ENCODE data around the gene FSTL5. TPM values are rescaled to one million over a fixed set of nuclear protein-coding genes. Genes with fewer than 3 reads are reported as not detected.

The FSTL5 gene
- total and polyA plus RNA-seq, 2 experiments from 2014 or later: 0.06 to 0.49 TPM

DNA sequence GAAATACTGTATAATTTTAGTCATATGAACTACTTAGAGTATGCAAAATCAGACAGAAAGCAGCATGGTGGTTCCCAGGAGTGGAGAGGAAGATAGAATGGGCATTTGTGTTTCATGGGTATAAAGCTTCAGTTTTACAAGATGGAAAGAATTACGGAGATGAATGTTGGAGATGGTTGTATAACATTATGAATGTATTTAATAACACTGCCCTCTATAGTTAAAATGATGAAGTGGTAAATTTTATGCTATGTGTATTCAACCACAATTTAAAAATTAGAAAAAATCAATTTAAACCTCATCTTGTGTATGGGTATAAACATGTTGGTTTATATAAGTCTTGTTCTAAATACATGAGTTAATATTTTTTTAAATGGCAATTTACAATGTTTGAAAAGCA, 521.1 kb downstream of the FSTL5 start:
- Histone ChIP-seq H3F3A (replicated peaks; ENCODE audit: low read depth) (no peaks in the 10 kb centered on the region), H3K4me3 (no peak overlapping the region), H3K36me3 (ENCODE audit: insufficient read depth) (no peaks in the 10 kb centered on the region), H3K27me3 (ENCODE audit: insufficient read depth) (no peaks in the 10 kb centered on the region), H3K9me2 (ENCODE audit: insufficient read depth) (no peaks in the 10 kb centered on the region), H3K4me1 (ENCODE audit: insufficient read depth) (peaks cover 9% of the 10 kb centered on the region), H3K27ac (ENCODE audit: low read depth) (no peak overlapping the region), H3K4me2 (no peak overlapping the region), H2AFZ (no peak overlapping the region), H4K20me1 (replicated peaks; ENCODE audit: insufficient read depth) (no peaks in the 10 kb centered on the region), H3K79me2 (replicated peaks; ENCODE audit: insufficient read depth) (no peaks in the 10 kb centered on the region)
- Mint-ChIP-seq H3K36me3 (ENCODE audit: low read depth) (no peaks in the 10 kb centered on the region), H3K27me3 (ENCODE audit: insufficient read depth, low read depth, poor library complexity) (no peaks in the 10 kb centered on the region), H3K9me3 (peaks cover 3% of the 10 kb centered on the region; the same call in 1 of the 3 replicates), H3K27ac (no peak overlapping the region), H3K4me3 (no peak overlapping the region), H3K4me1 (no peaks in the 10 kb centered on the region; the same call in 2 of the 3 replicates)
- ATAC-seq (no peak), DNase-seq (ENCODE audit: low spot score) (no peak)
- TF ChIP-seq NANOG (IDR thresholded peaks at IDR 0.05; ENCODE audit: borderline replicate concordance): no peak
- TF ChIP-seq, protein P1, sequence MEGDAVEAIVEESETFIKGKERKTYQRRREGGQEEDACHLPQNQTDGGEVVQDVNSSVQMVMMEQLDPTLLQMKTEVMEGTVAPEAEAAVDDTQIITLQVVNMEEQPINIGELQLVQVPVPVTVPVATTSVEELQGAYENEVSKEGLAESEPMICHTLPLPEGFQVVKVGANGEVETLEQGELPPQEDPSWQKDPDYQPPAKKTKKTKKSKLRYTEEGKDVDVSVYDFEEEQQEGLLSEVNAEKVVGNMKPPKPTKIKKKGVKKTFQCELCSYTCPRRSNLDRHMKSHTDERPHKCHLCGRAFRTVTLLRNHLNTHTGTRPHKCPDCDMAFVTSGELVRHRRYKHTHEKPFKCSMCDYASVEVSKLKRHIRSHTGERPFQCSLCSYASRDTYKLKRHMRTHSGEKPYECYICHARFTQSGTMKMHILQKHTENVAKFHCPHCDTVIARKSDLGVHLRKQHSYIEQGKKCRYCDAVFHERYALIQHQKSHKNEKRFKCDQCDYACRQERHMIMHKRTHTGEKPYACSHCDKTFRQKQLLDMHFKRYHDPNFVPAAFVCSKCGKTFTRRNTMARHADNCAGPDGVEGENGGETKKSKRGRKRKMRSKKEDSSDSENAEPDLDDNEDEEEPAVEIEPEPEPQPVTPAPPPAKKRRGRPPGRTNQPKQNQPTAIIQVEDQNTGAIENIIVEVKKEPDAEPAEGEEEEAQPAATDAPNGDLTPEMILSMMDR (conservative IDR thresholded peaks at IDR 0.05; ENCODE audit: low read depth in 2 of 2): peak in 1 of 2 experiments; percentile 25; a peak in 1 of 4 replicates

DNA sequence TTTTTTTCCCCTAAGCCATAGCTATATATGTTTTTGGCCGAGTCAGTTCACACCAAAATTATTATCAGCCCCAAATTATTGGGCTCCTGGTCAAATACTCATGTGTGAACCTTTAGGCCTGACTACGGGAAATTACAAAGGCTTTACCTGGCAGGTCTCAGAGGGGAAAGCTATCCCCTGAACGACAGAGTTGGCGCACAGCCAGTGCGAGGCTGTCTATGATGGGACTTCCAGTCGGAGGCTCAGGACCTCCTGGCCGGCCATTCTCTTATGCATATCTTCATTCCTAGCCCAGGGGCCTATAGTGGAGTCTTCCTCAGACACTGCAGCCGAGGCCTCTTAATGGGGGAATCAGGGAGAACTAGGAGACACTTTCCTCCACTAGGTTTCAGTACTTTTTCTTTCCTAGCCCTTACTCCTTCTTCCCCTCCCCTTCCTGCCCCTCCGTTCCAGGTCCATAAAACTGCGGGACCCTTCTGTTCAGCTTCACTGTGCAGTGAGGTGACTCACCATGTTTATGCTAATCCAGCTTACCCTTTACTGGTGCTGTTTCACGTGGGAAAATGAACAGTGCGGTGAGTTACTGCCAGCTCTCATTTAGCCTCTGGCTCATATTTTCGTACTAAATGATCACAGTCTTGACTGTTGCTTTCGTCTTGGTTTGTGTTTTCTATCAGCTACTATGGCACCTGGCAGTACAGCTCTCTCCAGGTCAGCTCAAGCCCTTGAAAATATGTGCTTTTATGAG, 533.9 kb downstream of the FSTL5 start:
- Mint-ChIP-seq H3K36me3 (ENCODE audit: low read depth) (no peaks in the 10 kb centered on the region), H3K9me3 (no peaks in the 10 kb centered on the region), H3K4me3 (no peak overlapping the region), H3K4me1 (no peaks in the 10 kb centered on the region), H3K27me3 (ENCODE audit: insufficient read depth, low read depth, poor library complexity) (no peaks in the 10 kb centered on the region), H3K27ac (no peak overlapping the region)
- H3K27me3 ChIP-seq (ENCODE audit: insufficient read depth): no peaks in the 10 kb centered on the region
- ATAC-seq (no peak), DNase-seq (ENCODE audit: low spot score) (no peak)
- no peaks in the 10 kb centered on the region for H3K9me2 ChIP-seq (ENCODE audit: insufficient read depth)
- H3K4me1 ChIP-seq (ENCODE audit: insufficient read depth): no peaks in the 10 kb centered on the region
- no peak for TF ChIP-seq EZH2 (IDR thresholded peaks at IDR 0.05; ENCODE audit: low read depth, unreplicated experiment)
- TF ChIP-seq JUNB (IDR thresholded peaks at IDR 0.05; ENCODE audit: unreplicated experiment): no peak
- no peak for TF ChIP-seq EZH2phosphoT487 (IDR thresholded peaks at IDR 0.05; ENCODE audit: unreplicated experiment)
- TF ChIP-seq, protein P2, sequence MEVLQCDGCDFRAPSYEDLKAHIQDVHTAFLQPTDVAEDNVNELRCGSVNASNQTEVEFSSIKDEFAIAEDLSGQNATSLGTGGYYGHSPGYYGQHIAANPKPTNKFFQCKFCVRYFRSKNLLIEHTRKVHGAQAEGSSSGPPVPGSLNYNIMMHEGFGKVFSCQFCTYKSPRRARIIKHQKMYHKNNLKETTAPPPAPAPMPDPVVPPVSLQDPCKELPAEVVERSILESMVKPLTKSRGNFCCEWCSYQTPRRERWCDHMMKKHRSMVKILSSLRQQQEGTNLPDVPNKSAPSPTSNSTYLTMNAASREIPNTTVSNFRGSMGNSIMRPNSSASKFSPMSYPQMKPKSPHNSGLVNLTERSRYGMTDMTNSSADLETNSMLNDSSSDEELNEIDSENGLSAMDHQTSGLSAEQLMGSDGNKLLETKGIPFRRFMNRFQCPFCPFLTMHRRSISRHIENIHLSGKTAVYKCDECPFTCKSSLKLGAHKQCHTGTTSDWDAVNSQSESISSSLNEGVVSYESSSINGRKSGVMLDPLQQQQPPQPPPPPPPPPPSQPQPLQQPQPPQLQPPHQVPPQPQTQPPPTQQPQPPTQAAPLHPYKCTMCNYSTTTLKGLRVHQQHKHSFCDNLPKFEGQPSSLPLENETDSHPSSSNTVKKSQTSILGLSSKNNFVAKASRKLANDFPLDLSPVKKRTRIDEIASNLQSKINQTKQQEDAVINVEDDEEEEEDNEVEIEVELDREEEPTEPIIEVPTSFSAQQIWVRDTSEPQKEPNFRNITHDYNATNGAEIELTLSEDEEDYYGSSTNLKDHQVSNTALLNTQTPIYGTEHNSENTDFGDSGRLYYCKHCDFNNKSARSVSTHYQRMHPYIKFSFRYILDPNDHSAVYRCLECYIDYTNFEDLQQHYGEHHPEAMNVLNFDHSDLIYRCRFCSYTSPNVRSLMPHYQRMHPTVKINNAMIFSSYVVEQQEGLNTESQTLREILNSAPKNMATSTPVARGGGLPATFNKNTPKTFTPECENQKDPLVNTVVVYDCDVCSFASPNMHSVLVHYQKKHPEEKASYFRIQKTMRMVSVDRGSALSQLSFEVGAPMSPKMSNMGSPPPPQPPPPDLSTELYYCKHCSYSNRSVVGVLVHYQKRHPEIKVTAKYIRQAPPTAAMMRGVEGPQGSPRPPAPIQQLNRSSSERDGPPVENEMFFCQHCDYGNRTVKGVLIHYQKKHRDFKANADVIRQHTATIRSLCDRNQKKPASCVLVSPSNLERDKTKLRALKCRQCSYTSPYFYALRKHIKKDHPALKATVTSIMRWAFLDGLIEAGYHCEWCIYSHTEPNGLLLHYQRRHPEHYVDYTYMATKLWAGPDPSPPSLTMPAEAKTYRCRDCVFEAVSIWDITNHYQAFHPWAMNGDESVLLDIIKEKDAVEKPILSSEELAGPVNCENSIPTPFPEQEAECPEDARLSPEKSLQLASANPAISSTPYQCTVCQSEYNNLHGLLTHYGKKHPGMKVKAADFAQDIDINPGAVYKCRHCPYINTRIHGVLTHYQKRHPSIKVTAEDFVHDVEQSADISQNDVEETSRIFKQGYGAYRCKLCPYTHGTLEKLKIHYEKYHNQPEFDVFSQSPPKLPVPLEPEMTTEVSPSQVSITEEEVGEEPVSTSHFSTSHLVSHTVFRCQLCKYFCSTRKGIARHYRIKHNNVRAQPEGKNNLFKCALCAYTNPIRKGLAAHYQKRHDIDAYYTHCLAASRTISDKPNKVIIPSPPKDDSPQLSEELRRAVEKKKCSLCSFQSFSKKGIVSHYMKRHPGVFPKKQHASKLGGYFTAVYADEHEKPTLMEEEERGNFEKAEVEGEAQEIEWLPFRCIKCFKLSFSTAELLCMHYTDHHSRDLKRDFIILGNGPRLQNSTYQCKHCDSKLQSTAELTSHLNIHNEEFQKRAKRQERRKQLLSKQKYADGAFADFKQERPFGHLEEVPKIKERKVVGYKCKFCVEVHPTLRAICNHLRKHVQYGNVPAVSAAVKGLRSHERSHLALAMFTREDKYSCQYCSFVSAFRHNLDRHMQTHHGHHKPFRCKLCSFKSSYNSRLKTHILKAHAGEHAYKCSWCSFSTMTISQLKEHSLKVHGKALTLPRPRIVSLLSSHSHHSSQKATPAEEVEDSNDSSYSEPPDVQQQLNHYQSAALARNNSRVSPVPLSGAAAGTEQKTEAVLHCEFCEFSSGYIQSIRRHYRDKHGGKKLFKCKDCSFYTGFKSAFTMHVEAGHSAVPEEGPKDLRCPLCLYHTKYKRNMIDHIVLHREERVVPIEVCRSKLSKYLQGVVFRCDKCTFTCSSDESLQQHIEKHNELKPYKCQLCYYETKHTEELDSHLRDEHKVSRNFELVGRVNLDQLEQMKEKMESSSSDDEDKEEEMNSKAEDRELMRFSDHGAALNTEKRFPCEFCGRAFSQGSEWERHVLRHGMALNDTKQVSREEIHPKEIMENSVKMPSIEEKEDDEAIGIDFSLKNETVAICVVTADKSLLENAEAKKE (CRISPR knock-in tag; IDR thresholded peaks at IDR 0.05): no peak
- TF ChIP-seq ZNF331 (CRISPR knock-in tag; IDR thresholded peaks at IDR 0.05; ENCODE audit: low read depth): no peak
- no peak for TF ChIP-seq STAT1 (IDR thresholded peaks at IDR 0.05; ENCODE audit: unreplicated experiment)
- no peak for TF ChIP-seq POLR2AphosphoS5 (IDR thresholded peaks at IDR 0.05; ENCODE audit: low read depth)
- TF ChIP-seq ZNF114 (CRISPR knock-in tag; IDR thresholded peaks at IDR 0.05): no peak
- TF ChIP-seq NANOG (IDR thresholded peaks at IDR 0.05; ENCODE audit: borderline replicate concordance): no peak
- peak overlapping the region; percentile 87; the same call in 1 of the 2 replicates for H2AFZ ChIP-seq
- H3K4me3 ChIP-seq: no peak overlapping the region
- H3K79me2 ChIP-seq (replicated peaks; ENCODE audit: insufficient read depth): no peaks in the 10 kb centered on the region
- no peak overlapping the region for H3K4me2 ChIP-seq
- no peak overlapping the region for H3K27ac ChIP-seq (ENCODE audit: low read depth)
- no peaks in the 10 kb centered on the region for H3K36me3 ChIP-seq (ENCODE audit: insufficient read depth)
- H4K20me1 ChIP-seq (replicated peaks; ENCODE audit: insufficient read depth): no peaks in the 10 kb centered on the region
- H3F3A ChIP-seq (replicated peaks; ENCODE audit: low read depth): no peaks in the 10 kb centered on the region
